ENCODE data around the gene GSTA1.

DNA sequence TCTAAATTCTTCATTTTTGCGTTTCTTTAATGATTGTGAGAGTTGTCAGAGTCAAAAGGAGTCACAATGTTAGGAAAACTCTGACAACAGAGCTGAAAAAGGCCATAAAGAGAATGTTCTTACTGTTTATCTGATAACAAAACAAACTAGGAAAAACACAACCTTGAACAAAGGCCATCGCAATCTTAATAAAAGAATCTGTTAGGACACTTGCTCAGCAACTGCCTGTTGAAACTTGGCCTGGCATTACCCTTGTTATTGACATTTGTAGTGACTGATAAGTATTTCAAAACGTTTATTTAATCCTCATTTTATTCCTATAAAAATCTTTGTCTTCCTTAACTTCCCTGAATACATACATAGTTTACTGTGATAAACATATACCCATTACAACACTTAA lies 15.7 kb downstream of the GSTA1 start:
- TF ChIP-seq, protein P1, sequence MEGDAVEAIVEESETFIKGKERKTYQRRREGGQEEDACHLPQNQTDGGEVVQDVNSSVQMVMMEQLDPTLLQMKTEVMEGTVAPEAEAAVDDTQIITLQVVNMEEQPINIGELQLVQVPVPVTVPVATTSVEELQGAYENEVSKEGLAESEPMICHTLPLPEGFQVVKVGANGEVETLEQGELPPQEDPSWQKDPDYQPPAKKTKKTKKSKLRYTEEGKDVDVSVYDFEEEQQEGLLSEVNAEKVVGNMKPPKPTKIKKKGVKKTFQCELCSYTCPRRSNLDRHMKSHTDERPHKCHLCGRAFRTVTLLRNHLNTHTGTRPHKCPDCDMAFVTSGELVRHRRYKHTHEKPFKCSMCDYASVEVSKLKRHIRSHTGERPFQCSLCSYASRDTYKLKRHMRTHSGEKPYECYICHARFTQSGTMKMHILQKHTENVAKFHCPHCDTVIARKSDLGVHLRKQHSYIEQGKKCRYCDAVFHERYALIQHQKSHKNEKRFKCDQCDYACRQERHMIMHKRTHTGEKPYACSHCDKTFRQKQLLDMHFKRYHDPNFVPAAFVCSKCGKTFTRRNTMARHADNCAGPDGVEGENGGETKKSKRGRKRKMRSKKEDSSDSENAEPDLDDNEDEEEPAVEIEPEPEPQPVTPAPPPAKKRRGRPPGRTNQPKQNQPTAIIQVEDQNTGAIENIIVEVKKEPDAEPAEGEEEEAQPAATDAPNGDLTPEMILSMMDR (IDR thresholded peaks at IDR 0.05 in 8 of 11, conservative IDR thresholded peaks at IDR 0.05 in 3 of 11) = no peak
- no peak for TF ChIP-seq POLR2A (IDR thresholded peaks at IDR 0.05)

Data from spleen (tissue), 7 donors.